ENCODE measurements around the gene STXBP4.
"Not testable (repeated sequence)": the region's sequence is repeated elsewhere in the genome, so short reads cannot be mapped to it uniquely, and the experiment has no call there.

The STXBP4 gene

DNA sequence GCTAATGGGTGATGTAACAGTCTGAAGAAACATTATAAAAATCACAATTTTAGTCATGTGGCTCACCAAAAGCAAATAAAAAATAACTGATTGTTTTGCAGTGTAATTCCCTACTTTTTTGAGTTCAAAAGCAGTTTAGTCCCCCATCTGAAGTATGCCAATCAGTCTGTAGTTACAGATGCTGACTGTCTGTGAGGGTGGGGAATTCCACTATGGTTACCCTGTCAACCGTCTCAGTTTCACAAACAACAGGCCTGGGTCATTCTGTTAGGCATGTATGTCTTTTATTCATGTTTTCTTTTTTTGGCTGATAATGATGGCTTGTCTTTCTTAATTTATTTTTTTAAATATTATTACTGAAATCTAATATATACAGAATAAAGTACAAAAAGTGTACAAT, 69.3 kb downstream of the STXBP4 start:
- in situ Hi-C loops (cut with MboI; ENCODE audit: low sequenced_read_pairs) = no loop called here

DNA sequence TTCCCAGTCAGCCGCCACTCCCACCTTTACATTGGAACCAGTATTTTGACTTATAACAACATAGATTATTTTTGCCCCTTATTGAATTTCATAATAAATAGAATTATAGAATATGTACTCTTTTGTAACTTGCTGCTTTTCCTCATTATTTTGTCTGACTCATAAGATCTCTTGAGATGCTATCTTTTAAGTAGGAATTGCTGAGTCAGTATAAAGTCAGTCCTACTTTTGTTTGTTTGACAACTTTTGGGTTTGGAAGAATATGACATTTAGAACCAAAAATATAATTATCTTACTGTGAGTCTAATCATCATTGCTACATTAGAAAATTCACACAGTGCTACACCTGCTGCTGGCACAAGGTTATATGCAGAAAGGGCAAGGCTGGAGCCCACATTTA, 69.7 kb downstream of the STXBP4 start:
- in situ Hi-C loops (cut with MboI; ENCODE audit: low sequenced_read_pairs) = no loop called here

GRCh38 chr17:55040611-55041010, 72.0 kb downstream of the STXBP4 start:
- in situ Hi-C loops (cut with MboI; ENCODE audit: low sequenced_read_pairs) = no loop called here

GRCh38 chr17:55053855-55054254, 85.3 kb downstream of the STXBP4 start:
- in situ Hi-C loops (cut with MboI; ENCODE audit: low sequenced_read_pairs) = no loop called here

DNA sequence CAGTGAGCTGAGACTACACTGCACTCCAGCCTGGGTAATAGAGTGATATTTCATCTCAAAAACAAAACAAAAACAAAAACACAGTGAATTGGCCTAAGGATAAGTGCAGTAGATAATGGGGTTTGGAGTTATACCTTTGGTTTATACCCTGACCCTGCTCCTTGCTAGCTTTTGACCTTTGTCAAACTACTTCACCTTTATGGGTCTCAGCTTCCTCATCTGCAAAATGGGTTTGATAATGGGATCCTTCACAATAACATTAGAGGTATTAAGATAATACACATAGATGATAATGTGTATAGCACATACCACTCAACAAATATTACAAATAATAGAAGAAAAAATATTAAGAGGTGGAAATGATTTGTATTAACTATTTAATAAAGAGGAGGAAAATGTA, 85.9 kb downstream of the STXBP4 start:
- in situ Hi-C loops (cut with MboI; ENCODE audit: low sequenced_read_pairs) = no loop called here

- in situ Hi-C loops (cut with MboI; ENCODE audit: low sequenced_read_pairs) = no loop called here
Observed at GRCh38 chr17:55056526-55056925, 88.0 kb downstream of the STXBP4 start.

- in situ Hi-C loops (cut with MboI; ENCODE audit: low sequenced_read_pairs) = no loop called here
Observed at GRCh38 chr17:55057184-55057583, 88.6 kb downstream of the STXBP4 start.

DNA sequence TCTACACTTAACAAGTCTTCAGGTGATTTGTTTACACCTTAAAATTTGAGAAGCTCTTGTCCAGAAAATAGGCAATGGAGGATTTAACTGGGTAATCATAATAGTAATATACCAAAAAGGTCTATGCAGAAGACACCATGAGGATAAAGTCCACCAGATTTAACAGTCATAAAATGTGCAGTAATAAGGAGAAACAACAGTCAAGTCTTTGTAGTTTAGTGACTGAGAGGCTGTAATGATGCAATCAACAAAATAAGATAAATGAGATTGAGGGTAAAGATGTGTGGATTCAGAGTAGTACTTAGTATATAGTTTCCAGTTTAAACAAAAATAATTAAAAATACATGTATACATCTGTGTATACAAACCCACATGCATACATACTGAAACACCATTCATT, 91.2 kb downstream of the STXBP4 start:
- in situ Hi-C loops (cut with MboI; ENCODE audit: low sequenced_read_pairs) = no loop called here

GRCh38 chr17:55062921-55063320, 94.4 kb downstream of the STXBP4 start:
- in situ Hi-C loops (cut with MboI; ENCODE audit: low sequenced_read_pairs) = no loop called here

- in situ Hi-C loops (cut with MboI; ENCODE audit: low sequenced_read_pairs) = no loop called here
Observed at GRCh38 chr17:55063885-55064874, 95.6 kb downstream of the STXBP4 start.

GRCh38 chr17:55067697-55068439, 99.3 kb downstream of the STXBP4 start:
- in situ Hi-C loops (cut with MboI; ENCODE audit: low sequenced_read_pairs) = no loop called here

- in situ Hi-C loops (cut with MboI; ENCODE audit: low sequenced_read_pairs) = no loop called here
Observed at GRCh38 chr17:55068862-55069811, 100.6 kb downstream of the STXBP4 start.

DNA sequence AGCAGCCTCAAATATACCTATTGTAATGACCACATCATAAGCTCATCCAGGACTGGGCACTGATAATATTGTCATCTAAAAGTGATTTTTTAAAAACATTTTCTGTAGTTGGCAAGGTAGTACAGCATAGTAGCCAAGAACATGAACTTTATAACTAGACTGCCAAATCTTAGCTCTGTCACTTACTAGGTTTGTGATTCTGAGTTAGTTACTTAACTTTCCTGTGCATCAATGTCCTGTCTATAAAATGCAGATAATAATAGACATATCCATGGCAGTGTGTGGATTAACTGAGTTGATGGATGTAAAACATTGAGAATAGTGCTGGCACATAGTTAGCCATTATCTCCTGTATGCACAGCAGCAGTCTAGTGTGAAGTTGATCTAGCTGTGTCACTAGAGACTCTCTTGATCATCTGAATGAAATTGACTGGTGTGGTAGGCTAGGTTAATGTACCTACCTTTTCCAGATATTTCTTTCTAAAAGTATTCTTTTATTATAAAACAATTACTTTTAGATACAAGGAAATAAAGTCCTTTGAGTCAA, 101.5 kb downstream of the STXBP4 start:
- in situ Hi-C loops (cut with MboI; ENCODE audit: low sequenced_read_pairs) = no loop called here

GRCh38 chr17:55072898-55073297, 104.3 kb downstream of the STXBP4 start:
- in situ Hi-C loops (cut with MboI; ENCODE audit: low sequenced_read_pairs) = no loop called here

DNA sequence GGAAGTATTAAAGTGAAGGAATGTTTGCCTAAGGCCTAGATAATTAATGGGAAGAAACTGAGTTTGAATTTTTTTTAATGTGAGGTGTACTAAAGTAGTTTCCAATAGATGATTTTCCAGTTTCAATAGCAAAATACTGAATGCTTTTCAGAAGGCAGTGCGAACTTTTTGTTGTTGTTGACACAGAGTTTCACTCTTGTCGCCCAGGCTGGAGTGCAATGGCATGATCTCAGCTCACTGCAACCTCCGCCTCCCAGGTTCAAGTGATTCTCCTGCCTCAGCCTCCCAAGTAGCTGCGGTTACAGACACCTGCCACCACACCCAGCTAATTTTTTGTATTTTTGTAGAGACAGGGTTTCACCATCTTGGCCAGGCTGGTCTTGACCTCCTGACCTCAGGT, 104.9 kb downstream of the STXBP4 start:
- in situ Hi-C loops (cut with MboI; ENCODE audit: low sequenced_read_pairs) = not testable (repeated sequence)

DNA sequence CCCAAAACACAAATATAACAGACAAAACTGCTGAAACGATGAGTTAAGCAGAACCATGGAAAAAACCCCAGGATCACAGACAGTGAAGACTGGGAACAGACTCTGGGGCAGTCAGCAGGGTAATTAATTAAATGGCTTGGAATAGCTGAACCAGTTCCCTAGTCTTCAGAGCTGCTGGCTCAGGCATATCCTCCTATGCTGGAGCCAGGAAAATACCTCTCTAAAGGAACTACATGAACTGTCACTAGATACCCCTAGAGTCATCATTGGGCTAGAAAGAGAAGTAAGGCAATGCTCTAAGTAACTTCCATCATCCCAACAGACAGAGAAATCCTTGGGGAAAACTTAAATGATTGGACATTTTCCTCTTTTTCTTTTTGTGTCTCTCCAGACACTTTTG, 113.0 kb downstream of the STXBP4 start:
- in situ Hi-C loops (cut with MboI; ENCODE audit: low sequenced_read_pairs) = no loop called here

GRCh38 chr17:55086635-55087058, 118.1 kb downstream of the STXBP4 start:
- in situ Hi-C loops (cut with MboI; ENCODE audit: low sequenced_read_pairs) = no loop called here

DNA sequence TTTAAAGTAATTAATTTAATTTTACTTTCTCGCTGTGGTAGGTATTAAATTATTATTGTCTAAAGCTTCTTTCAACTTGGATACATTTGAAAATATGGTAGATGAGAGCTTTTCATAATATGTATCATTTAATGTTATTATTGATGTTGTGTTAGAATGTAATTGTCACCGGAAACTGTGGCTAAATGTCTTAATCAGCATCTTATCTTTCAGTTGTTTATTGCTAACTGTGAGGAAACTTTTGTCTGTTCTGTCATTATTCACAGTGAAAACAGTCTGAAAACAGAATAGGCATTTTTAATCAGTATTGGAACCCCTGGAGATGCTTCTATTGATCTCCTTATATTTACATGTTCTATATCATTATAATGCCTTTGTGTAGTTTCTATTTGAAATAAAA, 120.7 kb downstream of the STXBP4 start:
- in situ Hi-C loops (cut with MboI; ENCODE audit: low sequenced_read_pairs) = no loop called here

DNA sequence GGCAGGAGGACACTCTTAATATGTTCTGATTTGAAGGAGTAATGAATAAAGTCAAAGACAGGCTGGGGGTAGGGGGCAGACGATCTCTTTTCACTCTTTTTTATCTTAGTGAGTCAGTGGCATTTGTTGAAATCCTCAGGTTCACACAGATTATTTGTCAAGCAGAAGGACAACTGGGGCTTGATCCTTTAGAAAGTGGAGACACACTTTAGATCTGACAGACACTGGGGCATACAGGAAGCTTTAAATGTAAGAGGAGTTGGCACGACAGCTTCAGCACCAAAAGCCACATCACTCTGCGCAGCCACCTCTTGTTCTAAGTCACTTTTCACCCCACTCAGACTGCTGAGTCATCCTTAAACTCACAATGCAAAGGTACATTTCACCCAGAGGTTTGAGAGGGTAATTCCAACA, 121.5 kb downstream of the STXBP4 start:
- in situ Hi-C loops (cut with MboI; ENCODE audit: low sequenced_read_pairs) = no loop called here

DNA sequence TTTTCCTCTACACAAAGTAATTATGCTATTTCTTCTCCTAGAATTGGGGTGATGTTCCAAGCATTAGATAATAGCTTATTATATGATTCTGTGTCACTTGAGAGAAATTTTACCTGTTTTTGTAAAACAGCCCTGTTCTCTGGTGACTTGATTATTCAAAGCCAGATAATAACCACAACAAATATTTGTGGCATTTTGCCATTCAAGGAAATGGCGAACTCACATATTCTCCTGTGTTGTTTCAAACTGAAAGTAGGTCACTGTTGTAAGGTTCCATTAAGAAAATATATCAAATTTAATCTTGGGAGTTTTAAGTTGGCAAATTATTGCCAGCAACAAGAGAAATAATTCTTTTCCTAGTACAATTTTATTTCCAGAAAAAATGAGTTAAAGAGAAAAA, 124.8 kb downstream of the STXBP4 start:
- in situ Hi-C loops (cut with MboI; ENCODE audit: low sequenced_read_pairs) = no loop called here

DNA sequence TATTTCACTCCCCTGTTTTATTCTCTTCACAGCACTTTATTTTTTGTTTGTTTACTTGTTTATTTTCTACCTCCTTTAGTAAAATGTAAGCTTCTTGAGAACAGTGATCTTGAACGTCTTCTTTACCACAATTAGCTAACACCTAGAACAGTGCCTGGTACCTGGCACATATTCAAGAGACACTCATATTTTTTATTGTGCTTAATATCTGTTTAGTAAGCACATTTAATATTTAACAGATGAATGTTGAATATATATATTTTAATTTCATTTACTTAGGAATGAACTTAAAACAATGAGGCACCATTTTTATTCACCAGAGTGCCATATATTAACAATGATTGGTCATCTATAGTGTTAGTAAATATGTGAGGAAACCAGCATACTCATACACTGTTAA, 130.2 kb downstream of the STXBP4 start:
- in situ Hi-C loops (cut with MboI; ENCODE audit: low sequenced_read_pairs) = no loop called here
